HG03460 (cell line): ENCODE results near the gene GPHN.

ENCODE experiments used
- ATAC-seq: cut with Tn5 transposase; IDR thresholded peaks from one replicate; pipeline ENCODE4 v1.9.1; 2021; ENCODE audit not compliant: unreplicated experiment

The GPHN gene

DNA sequence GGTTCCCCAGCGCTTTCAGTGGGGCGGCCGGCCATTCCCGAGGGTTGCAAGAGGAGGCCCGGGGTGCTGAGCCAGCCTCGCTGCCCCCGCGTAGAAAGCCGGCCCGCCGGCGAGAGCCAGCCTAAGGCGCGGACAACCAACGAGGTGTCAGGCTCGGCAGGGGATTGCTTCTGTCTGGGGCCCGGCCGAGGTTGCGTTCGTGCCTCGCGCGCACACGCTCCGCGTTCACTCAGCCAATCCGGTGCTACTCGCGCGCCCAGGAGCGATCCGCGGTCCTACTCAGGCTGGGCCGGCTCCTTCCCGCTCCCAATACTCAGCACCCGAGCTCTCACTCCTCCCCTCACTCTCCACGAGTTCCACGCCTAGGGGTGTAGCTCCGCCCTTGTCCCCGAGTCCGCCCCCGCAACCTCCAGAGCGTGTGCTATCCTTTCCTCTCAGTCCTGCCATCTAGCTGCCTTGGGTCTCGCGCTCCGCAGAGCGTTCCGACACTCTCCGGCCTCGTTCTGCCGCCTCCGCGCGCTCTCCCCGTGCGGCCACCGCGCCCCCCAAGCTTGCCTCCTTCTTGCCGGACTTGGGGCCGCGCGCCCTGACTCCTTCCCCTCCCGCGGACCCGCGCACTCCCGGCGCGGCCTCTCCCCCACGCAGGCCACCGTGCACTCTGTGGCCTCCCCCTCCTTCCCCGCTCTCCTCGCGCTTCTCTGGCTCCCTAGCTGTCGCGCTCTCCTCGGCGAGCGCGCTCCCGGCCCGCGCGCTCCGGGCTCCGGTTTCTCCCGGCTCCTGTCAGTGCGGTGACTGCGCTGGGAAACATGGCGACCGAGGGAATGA is at the start of gene GPHN:
TSS of gene GPHN (plus strand) at position 426 of the 825 bp plus-strand sequence.
- ATAC-seq: peak; percentile 77

DNA sequence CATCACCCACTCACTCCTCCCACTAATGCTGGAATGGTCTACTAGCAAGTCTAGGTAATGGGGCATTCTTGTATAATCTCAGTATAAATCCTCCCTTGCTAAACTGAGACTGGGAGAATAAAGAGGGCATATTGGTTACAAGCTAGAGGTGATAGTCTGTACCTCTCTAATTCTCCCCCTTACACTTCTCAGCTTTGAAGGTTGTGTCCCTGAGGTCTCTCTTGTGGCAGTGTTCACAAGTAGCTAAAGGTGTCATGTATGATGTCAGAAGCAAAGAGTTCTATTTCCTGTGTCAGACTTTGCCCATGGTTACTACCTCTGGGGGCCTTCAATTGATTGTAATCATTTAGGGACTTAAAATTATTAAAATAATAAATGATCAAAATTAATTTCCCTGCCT is 48.3 kb upstream of the GPHN start:
- ATAC-seq: no peak

DNA sequence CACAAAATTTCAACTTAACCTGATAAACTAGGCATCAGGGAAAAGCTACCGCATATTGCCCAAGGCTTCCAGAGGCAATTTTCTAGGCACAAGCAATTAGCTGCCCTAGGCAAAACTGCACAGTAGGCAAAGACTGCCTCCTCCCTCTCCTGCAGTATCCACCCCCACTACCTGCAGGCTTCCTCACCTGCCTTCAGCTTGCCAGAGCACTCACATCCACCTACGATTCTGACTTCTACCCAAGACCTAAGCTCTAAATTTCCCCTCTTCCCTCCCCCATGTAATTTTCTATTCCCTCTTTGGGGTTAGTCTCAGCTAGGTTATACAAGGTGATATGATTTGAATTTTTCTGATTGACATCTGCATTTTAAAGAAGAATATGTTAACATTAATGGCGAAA is 43.7 kb upstream of the GPHN start:
- no peak for ATAC-seq

DNA sequence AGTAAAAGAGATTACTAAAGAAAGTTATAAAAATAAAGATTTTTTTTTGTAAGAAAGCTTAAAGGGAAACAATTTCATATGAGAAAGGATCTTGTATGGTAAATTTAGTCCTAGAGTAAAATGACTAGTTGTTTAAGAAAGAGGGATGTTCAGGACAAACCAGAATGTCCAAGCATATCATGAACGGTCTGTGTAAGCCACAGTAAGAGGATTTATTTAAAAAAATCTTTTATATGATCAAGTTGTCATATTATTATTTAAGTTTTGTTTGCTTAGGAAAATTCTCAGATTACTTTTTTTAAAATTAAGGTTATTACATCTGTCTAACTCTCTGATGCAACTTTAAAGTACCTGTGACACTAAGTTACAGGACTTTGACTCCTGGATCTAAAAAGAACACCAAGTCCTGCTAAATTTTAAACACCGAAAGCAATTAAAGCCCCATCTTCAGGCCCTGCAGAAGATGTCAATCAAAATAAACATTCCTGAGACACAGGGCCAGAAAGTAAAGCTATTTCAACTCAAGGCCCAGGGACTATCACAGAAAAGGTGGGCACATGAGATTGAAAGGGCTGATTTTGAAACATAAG is 39.1 kb upstream of the GPHN start:
- ATAC-seq: no peak

DNA sequence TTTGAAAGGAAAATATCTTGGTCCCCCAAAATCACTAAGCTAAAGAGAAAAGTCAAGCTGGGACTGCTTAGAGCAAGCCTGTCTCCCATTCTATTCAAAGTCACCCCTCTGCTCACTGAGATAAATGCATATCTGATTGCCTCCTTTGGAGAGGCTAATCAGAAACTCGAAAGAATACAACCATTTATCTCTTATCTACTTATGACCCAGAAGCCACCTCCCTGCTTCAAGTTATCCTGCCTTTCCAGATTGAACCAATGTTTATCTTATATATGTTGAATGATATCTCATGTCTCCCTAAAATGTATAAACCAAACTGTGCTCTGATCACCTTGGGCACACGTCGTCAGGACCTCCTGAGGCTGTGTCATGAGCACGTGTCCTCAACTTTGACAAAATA is 36.4 kb upstream of the GPHN start:
- no peak for ATAC-seq

DNA sequence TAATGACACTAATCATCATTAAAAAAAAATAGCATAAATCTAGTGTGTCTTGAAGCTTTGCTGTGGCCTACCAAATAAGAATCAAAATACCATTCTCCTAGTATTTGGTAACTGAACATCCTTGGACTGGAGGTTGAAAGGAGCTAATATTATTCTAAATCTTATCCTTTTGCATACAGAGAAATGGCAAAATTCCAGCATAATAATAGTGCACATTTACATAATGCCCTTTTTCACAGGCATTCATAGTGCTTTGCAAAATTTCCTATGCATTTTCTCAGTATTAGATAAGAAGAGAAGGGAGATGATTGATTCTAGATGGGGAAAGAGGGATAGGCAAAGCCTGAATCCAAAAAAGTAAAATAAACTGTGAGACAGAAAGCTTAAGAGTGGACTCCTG is 35.7 kb upstream of the GPHN start:
- ATAC-seq: no peak

DNA sequence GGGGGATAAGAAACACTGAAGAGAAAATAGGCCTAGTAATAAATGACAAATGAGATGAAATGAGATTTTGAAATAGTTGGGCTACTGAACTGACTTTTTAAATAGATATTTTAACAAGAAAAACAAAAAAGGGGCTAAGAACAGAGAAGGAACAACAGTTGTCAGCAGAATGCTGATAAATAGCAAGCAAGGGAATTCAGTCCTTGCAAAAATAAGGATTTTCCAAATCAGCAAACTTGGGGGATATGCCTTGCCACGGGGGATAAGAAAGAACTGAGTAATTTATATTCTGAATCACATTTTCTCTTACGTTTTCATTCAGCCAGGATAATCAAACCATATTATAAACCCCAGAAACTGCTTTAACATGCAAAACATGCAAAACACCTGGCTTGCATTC is 34.7 kb upstream of the GPHN start:
- no peak for ATAC-seq

DNA sequence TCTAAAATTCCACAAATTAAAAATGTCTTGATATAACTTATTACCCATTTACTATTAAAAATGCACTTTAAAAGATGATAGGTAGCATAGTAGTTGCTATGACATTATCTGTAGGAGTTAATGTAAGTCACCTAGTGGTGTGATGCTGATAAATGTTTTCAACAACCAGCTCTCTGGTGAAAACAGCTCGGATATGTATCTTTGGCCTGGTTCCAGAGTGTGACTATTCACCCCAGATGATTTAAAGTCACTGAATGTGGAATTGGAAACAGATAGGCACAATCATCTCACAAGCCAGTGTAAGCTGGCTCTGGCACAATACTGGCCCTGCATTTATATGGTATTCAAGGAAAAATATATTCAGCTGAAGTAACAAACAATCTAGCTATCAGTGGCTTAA is 31.0 kb upstream of the GPHN start:
- ATAC-seq: no peak

DNA sequence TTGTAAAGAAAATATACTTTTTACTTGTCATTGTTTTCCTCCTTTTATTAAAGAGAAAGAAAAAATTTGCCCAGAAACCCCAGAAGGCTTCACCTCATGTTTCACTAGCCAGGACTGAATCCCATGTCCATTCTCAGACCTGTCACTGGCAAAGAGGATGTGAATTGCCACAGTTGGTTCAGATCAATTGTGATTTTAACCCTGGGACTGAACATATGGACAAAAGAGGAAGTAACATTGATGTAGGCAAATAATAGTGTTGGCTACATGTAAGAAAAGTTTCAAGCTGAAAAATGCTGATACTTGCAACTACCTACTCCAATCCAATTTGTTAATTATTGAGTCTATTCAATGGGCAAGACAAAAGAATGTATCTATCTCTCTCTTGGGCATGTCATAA is 30.4 kb upstream of the GPHN start:
- no peak for ATAC-seq

DNA sequence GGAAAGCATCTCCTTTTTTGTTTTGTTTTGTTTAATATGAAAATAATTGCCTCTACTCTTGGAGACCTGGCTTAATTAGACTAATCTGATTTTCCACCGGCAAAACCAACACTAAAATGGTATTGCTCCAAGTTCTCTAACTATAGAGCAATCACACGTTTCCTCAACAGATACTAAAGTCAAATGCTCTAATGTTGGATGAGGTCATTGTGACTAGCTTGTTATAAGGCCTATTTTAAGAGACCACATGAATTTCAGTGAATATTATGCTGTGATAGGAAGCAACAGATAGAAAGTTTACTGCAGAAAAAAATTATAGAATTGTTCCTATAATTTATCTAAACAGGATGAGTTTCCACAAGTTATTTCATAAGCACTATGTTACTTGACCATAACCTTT is 25.1 kb upstream of the GPHN start:
- no peak for ATAC-seq

DNA sequence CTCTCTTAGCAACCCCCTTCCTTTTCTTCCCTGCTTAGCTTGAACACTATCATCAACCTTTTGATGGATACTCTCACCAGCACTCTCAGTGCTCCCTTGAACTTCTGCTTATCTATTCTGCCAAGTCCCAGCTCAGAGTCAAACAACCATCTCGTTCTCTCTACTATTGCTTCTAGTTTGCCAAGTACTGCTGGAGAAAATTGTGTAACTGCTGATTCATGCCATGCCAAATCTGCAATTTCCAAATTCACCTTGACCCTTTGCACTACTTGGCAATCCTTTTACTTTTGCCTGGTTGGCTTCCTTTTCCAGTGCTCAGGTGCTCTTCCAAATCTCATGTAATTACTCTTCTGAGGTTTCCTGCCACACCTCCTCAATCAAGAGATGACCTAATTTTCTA is 24.6 kb upstream of the GPHN start:
- no peak for ATAC-seq

DNA sequence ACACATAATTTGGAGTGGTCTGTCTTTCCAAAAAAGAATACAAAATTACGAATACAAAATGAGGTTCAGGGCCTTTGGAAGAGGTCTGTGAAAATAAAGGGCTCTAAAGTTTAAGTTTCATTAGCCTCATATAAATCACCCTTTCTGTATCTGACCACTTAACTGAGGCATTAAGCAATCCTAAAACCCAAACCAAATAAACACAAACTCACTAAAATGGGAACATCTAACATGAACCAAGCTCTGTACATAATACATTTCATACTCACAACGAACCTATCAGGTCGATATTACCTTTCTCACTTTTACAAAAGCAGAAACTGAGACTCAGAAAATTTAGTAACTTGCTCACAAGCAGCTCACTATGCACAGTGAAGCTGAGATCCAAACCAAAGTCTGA is 22.9 kb upstream of the GPHN start:
- no peak for ATAC-seq

DNA sequence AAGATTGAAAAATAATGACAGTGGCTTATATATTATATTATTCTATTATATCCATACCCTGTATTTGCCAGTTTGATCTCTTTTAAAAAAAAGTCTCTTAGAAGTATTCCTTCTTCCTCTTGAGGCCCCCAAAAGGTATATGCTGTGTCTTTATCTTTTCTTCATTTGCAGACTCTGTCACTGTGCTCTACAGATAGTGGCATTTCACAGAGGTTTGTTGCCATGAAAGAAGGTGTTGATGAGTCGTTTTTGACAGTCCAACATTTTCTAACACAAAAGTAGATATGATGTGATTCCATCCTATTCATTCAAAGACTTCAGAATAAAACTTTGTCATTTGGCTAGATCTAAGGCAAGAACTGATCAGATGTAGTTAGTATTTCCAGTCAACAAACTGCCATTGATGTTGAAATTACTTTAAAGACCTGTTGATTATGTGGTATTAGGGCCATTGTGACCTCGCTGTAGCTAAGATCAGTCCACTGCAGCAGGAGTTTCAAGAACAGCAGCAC is 22.0 kb upstream of the GPHN start, which contains the start of gene CCDC196:
TSS of gene CCDC196 (plus strand) at position 462 of the 512 bp plus-strand sequence. CDS start 132 bp downstream, outside the sequence.
- ATAC-seq: no peak

DNA sequence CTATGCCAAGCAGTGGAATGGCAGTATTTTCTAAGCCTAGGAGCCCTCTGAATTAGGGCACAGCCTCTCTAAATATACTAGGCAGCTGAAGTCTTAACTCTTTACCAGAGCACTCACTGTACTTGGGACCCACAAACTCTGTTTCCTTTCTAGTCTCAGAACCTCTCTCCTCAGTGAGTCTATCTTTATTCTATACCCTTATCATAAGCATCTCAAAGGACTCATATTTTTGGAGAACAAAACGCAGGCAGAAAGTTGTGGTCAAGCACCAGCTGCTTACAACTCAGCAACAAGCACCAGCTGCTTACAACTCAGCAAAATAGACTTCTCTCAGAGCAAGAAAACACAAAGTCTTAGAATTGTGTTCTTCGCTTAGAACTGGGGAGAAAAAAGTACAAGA is 20.8 kb upstream of the GPHN start:
- no peak for ATAC-seq

DNA sequence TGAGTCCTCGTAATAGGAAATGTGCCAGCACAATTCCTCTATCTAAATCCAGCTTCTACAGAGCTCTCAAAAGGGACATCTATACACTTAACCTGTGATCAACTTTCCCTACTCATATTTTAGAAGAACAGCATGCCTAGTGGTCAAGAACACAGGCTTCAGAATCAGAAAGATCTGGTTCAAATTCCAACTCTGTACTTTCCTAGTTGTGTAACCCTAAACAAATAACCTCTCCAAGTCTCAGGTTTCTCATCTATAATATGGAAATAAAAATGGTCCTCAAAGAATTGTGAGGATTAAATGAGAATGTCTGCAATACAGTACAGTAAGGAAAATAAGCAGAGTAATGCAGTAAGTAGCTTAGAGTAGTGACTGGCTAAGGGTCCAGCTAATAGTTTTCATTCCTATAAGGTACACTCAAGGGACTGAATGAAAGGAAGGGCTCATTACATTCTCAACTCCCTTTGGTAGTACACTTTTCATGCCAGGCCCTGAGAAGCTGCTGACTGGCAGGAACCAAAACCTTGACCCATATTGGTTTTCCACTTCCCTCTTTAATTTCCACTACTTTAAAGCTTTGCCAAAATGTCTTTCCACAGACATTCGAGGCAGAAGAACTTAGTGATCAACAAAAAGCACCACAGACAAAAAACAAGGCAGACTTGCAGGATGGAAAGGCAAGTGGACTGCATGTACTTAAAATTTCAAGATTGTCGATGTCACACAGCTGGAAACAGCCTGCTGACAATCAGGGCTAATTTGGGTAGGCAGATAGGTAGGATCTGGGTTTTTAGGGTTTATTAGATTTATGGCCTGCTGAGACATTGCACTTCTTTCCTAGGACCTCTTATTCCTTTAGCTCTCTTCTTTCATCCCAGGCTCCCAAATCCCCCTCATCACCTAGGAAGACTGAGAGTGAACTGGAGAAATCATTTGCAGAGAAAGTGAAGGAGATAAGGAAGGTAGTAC is 17.5 kb upstream of the GPHN start:
- ATAC-seq: no peak

DNA sequence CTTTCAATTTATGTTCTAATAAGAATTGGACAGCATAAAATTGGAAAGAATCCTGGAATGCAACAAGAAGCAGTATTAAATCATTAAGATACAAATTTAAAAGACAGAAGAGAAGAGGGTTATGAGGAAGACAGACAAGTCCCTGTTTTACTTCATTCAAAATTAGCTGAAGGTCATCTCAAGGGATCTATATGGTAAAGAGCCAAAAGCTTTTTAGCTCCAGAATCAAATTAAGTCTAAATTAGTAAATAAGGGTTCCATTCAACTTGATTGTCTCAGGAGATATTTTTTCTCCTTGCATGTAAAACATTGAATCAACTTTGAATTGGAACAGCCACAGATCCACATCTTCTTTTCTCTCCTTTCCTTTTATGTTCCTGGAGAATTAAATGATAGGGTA is 14.2 kb upstream of the GPHN start:
- ATAC-seq: no peak

DNA sequence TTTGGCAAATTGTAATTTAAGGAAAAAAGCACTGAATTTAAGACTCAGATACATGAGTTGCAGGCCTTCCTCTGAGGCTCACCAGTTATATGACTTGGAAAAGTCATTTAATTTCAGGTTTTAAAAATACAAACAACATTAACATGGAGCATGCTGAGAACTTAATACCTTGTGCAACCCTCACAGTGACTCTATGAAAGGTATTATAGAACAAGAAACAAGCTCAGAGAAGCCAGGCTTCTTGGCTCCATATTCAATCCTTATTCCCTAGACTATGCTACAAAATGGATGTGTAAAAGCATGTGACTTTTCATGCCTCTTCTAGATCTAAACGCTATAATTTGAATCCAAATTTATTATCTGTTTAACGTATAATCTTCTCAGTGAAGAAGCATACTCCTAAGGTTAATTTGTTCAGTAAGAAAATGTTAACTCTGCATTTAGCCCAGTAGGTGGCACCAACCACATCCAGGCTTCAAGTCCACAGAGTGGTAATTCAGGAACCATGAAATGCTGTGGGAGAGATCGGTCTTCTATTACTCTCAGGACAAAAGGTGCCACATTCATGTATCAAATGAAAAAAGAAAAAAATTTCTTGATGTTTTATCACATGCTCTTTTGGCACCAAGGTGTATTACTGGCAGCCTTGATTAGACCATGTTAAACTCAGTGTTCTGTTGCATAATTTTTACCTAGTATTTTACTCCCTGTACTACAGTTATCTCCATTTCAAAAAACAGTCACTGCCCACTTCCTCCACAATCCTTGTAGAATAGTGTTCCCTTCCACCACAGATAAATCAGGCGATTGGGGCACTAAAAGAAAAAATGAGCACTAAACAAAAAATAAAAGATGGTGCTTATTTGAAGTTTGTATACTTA is 12.5 kb upstream of the GPHN start:
- ATAC-seq: peak; percentile 74

DNA sequence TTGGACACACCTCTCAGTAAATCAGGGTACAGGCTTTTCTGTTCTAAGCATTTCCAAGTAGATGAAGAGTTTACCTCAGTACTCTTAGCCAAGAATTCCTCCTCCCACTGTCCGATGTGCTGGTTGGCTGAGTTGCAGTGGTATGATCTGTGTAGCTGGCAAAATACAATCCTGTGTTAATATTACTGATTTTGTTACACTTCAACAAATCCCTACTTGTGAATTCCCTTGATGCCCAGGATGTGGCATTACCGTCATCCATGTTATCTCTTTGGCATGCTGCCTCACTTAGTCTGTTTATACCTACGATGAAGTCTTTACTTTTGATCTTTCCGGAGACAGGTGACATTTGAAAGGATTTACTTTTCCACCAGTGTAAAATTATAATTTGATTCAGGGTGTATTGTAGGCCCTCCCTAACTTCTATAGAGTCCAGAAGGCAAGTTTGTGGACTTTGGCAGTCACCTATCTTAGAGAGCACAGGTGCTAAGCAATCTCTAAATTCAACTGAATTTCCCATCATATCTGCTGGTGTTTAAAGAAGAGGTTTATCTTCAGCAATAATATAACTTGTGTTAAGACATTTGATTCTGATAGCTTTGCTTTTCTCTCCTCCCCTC is 11.6 kb upstream of the GPHN start:
- no peak for ATAC-seq

DNA sequence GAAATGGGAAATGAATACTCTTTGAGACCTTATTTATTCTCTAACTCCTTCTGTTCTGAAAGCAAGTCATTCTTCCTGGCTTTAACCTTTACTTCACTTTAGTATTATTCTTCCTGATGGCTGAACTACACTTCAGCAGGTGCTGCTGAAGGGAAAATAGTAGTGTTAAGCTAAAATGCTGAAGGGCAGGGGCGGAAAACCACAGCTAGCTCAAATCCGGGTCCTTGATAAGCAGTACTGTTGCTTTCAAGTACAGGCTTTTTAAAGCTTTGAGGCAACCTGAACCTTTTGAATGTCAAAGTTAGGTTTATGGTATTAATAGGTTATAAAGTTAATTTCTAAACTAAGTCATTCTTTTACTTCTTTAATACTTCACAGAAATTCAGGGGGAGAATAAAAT is 11.0 kb upstream of the GPHN start:
- ATAC-seq: no peak

DNA sequence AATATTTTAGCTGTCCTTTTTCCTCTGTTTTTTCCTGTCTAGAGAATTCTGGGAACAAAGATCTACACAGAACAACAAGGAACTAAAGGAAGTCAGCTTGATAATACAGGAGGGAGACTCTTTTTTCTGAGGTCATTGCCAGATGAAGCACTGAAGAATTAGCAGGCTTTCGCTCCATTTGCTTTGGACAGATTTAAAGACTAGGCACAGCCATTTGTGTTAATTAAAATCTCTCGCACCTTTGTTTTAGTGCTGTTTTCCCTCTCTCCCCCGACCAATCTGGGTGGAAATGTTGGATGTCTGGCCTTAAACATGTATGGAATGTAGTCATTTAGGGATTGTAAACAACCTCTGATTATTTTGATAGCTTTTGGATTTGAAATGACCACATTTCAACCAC is 9.6 kb upstream of the GPHN start:
- no peak for ATAC-seq
